ENCODE measurements around the gene WDR41.

DNA sequence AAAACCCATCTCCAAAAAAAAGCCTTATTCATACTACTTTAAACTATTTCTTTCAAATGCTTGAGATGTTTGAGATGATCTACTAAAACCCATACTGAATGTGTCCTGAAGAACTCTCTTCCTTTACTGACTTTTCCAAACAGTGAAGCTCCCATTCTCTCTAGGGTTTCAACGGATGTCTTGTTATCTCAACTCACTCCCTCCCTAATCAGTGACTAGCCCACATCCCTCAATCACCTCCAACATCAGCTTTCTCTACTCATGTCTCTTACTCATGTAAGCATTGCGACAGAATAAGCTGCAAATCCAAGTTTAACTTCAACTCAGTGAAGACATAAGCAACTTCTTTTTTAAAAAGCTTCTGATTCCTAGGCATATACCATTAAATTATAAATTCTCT lies 42.1 kb downstream of the WDR41 start:
- TF ChIP-seq, protein P1, sequence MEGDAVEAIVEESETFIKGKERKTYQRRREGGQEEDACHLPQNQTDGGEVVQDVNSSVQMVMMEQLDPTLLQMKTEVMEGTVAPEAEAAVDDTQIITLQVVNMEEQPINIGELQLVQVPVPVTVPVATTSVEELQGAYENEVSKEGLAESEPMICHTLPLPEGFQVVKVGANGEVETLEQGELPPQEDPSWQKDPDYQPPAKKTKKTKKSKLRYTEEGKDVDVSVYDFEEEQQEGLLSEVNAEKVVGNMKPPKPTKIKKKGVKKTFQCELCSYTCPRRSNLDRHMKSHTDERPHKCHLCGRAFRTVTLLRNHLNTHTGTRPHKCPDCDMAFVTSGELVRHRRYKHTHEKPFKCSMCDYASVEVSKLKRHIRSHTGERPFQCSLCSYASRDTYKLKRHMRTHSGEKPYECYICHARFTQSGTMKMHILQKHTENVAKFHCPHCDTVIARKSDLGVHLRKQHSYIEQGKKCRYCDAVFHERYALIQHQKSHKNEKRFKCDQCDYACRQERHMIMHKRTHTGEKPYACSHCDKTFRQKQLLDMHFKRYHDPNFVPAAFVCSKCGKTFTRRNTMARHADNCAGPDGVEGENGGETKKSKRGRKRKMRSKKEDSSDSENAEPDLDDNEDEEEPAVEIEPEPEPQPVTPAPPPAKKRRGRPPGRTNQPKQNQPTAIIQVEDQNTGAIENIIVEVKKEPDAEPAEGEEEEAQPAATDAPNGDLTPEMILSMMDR (IDR thresholded peaks at IDR 0.05), result no peak
- no peak for TF ChIP-seq POLR2A (IDR thresholded peaks at IDR 0.05)
- no peak for TF ChIP-seq POLR2AphosphoS5 (IDR thresholded peaks at IDR 0.05)
